ENCODE measurements around the gene IL16. TPM values are rescaled to one million over a fixed set of nuclear protein-coding genes. Genes with fewer than 3 reads are reported as not detected.

Gene IL16
- total and polyA plus RNA-seq, 9 donors = 1.8 to 16.5 (median 9.0) TPM

DNA sequence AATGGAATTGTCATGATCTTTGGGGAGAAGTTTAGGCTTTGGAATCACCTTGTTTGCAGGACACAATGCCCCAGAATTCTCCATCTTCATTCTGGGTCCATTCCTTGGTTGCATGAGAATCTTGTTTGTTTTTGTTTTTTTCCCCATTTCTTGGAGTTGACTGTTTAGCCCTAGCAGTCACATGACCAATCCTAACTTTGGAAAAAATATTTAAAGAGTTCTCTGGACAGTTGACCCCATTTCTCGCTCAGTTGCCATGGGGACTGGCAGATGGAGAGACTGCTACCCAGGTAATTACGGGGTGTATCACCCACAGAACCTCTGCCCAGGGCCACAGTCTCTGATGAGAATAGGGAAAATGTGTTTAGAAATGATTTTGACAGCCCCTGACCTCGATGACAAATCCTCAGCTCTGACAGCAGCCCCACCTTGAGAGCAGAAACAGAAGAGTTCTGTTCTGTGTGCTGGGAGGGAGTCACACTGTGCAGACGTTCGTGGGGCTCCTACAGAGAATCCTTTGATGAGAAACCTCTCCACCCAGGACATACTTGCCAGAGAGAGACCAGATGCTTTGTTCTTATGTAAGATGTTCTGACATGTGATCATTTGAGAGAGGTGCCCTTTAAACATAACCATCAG, 57.7 kb downstream of the IL16 start:
- Histone ChIP-seq H3K36me3 (no peaks in the 10 kb centered on the region), H3K4me3 (no peak overlapping the region), H3K4me1 (ENCODE audit: insufficient read depth) (no peaks in the 10 kb centered on the region), H3K9me3 (no peaks in the 10 kb centered on the region), H3K27ac (no peak overlapping the region), H3K27me3 (no peaks in the 10 kb centered on the region)
- no peak for DNase-seq
- 63 to 72% (median 69%) methylated on average over 5 of the region's 5 CpGs for WGBS, 3 donors
- TF ChIP-seq POLR2A (IDR thresholded peaks at IDR 0.05) (no peak), EP300 (IDR thresholded peaks at IDR 0.05) (no peak)
- intact Hi-C loops (cut with DNase I) = loop anchor here in 2 of 4 donors (5.0 to 10.0 kb wide), 2 partner anchors 60 to 77 kb away; partner anchors contain the start of gene IL16 (in 1 of the 2)

DNA sequence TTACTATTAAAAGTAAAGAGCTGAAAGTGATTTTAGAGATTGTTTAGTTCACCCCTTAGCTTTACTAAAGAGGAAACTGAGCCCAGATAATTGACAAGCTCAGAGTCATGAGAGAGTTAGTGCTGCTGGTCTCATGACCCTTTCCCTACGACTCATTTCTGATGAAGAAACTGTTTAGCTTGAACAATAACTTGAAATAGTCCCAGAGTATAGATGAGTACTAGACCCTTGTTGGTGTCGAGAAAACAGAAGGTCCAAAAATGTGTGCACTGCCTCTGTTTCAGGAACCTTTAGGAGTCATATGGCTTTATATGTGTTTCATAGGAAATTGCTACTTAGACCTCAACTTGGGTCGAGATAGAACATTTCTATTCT, 58.2 kb downstream of the IL16 start:
- Histone ChIP-seq H3K27ac (no peak overlapping the region), H3K4me1 (ENCODE audit: insufficient read depth) (no peaks in the 10 kb centered on the region), H3K27me3 (no peaks in the 10 kb centered on the region), H3K4me3 (no peak overlapping the region), H3K36me3 (no peaks in the 10 kb centered on the region), H3K9me3 (no peaks in the 10 kb centered on the region)
- DNase-seq = no peak
- TF ChIP-seq, protein P1, sequence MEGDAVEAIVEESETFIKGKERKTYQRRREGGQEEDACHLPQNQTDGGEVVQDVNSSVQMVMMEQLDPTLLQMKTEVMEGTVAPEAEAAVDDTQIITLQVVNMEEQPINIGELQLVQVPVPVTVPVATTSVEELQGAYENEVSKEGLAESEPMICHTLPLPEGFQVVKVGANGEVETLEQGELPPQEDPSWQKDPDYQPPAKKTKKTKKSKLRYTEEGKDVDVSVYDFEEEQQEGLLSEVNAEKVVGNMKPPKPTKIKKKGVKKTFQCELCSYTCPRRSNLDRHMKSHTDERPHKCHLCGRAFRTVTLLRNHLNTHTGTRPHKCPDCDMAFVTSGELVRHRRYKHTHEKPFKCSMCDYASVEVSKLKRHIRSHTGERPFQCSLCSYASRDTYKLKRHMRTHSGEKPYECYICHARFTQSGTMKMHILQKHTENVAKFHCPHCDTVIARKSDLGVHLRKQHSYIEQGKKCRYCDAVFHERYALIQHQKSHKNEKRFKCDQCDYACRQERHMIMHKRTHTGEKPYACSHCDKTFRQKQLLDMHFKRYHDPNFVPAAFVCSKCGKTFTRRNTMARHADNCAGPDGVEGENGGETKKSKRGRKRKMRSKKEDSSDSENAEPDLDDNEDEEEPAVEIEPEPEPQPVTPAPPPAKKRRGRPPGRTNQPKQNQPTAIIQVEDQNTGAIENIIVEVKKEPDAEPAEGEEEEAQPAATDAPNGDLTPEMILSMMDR (IDR thresholded peaks at IDR 0.05) = no peak
- no peak for TF ChIP-seq POLR2A (IDR thresholded peaks at IDR 0.05)
- no peak for TF ChIP-seq EP300 (IDR thresholded peaks at IDR 0.05)
- WGBS, 3 donors = 90 to 97% (median 91%) methylated on average over 3 of the region's 3 CpGs
- intact Hi-C loops (cut with DNase I) = loop anchor here in 2 of 4 donors (5.0 to 10.0 kb wide), 2 partner anchors 60 to 78 kb away; partner anchors contain the start of gene IL16 (in 1 of the 2)

DNA sequence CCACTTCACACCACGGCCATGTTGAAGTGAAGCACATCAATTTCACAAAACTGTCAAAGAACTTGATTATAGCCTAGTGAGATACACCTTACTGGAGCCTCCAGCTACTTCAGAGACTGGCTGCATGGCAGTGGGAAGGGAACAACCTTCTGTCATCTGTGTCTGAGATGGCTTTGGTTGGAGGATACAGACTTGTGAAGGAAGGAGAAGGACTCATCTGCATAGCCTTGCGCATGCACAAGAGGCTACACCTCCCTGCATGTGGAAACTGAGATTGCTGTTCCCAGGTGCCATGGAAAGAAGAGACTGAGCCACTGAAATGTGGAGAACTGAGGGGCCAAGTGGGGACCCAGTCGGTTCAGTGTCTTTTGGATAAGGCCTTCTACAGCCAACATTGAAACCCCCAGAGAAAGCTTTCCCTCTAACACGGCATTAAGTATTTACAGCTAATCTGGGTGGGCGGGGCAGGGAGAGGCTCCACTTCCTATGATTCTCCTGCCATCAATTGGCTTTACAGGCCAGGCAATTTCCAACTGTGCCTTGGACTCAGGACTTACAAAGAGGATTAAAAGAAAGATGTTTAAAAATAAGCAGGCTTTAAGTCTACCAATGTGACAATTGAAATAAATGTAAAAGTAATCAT, 58.8 kb downstream of the IL16 start:
- Histone ChIP-seq H3K27me3 (no peaks in the 10 kb centered on the region), H3K4me1 (ENCODE audit: insufficient read depth) (no peaks in the 10 kb centered on the region), H3K4me3 (no peak overlapping the region), H3K36me3 (no peaks in the 10 kb centered on the region), H3K27ac (no peak overlapping the region), H3K9me3 (no peaks in the 10 kb centered on the region)
- DNase-seq = no peak
- TF ChIP-seq, protein P1 (IDR thresholded peaks at IDR 0.05) = no peak
- TF ChIP-seq EP300 (IDR thresholded peaks at IDR 0.05) (no peak), POLR2A (IDR thresholded peaks at IDR 0.05) (no peak)
- intact Hi-C loops (cut with DNase I) = loop anchor here in 1 of 4 donors (10.0 kb wide), 1 partner anchor 61 kb away; the partner anchor contains the start of gene IL16
- 84 to 88% (median 85%) methylated on average over 5 of the region's 5 CpGs for WGBS, 3 donors

DNA sequence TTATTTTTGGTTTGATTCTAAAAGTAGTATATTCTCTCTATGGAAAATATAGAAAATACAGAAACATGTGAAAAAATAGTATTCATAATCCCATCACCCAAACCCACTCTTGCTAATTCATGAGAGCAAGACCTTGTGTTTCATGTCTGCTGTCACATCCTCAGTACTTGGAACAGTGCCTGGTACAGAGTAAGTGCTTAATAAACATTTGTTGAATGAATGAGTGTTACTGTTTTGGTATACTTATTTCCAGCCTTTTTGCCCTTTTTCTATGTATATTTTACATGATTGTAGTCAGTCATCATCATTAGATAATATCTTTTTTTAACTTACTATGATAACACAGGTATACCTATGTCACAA, 59.3 kb downstream of the IL16 start:
- no peaks in the 10 kb centered on the region for H3K4me1 ChIP-seq (ENCODE audit: insufficient read depth)
- H3K27me3 ChIP-seq = no peaks in the 10 kb centered on the region
- TF ChIP-seq POLR2A (IDR thresholded peaks at IDR 0.05) (no peak), EP300 (IDR thresholded peaks at IDR 0.05) (no peak)
- TF ChIP-seq, protein P1 (IDR thresholded peaks at IDR 0.05) = no peak
- no peak overlapping the region for H3K27ac ChIP-seq
- DNase-seq = no peak
- H3K36me3 ChIP-seq = no peaks in the 10 kb centered on the region
- no peak overlapping the region for H3K4me3 ChIP-seq
- intact Hi-C loops (cut with DNase I) = loop anchor here in 1 of 4 donors (2.0 to 10.0 kb wide), 2 partner anchors 61 to 101 kb away; partner anchors contain the start of gene IL16
- no peaks in the 10 kb centered on the region for H3K9me3 ChIP-seq

DNA sequence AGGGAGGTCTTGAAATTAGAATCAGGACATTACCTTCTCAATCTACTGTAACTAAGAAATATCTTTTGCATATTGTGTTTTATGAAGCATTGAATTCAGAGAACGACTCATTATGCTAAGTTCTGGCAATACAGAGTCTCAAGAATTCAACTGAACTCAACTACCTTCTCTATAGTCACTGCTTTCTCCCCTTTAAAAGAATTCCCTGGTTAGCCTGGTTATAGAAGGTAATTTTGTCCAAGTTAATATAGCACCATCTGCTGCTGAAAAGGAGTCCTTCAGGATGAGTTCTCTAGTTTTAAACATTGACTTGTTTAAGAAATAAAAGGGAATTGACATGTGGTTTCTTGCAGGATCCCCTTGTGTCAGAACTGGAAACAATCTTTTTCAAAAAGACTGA, 60.2 kb downstream of the IL16 start:
- Histone ChIP-seq H3K4me3 (no peak overlapping the region), H3K27ac (no peak overlapping the region), H3K9me3 (no peaks in the 10 kb centered on the region), H3K36me3 (no peaks in the 10 kb centered on the region), H3K27me3 (no peaks in the 10 kb centered on the region), H3K4me1 (ENCODE audit: insufficient read depth) (no peaks in the 10 kb centered on the region)
- TF ChIP-seq EP300 (IDR thresholded peaks at IDR 0.05) = no peak
- TF ChIP-seq, protein P1 (IDR thresholded peaks at IDR 0.05) = peak in 2 of 3 donors; percentile 57 to 58
- WGBS, 3 donors = 21 to 26% (median 23%) methylated on average over 1 of the region's 1 CpG
- intact Hi-C loops (cut with DNase I) = loop anchor here in 1 of 4 donors (2.0 to 10.0 kb wide), 2 partner anchors 62 to 102 kb away; partner anchors contain the start of gene IL16
- no peak for DNase-seq
